HepG2 (cell line): ENCODE measurements around the gene POLA1. TPM values are rescaled to one million over a fixed set of nuclear protein-coding genes. Genes with fewer than 3 reads are reported as not detected.

Source experiments
- ATAC-seq: fragments of 200-7000 bp; cut with Tn5 transposase; 3 replicates; pipeline ENCODE4 v1.9.1; 2020; ENCODE audit warnings: mild to moderate bottlenecking, moderate library complexity
- Bru-seq: library from RNA; stranded (reverse); fragments of 400-500 nt; gene quantifications from one replicate; lab custom pipeline; 2021; lab: Mats Ljungman, UMichigan
- BruChase-seq, 2 experiments: library from RNA; stranded (reverse); fragments of 400-500 nt; gene quantifications; one replicate each; lab custom pipeline; 2021; lab: Mats Ljungman, UMichigan
- BruUV-seq: library from RNA; stranded (reverse); fragments of 400-500 nt; replicated peaks from 2 replicates; lab custom pipeline; 2021; lab: Mats Ljungman, UMichigan
- CTCF ChIA-PET: fragments of 300-600 bp; formaldehyde crosslinking; extraction: SDS; loops from one replicate; lab custom pipeline; 2021; ENCODE audit warnings: low total read pairs, inconsistent platforms, low intra/inter-chr PET ratio; lab: Yijun Ruan, JAX
- POLR2A ChIA-PET: fragments of 350-600 bp; sonication (Branson Sonifier 250); formaldehyde crosslinking; loops from one replicate; lab custom pipeline; 2020; ENCODE audit warnings: antibody characterized with exemption, inconsistent platforms; lab: Yijun Ruan, JAX
- DNase-seq: peaks from one replicate; pipeline ENCODE4 v3.0.0-alpha.2; 2015; ENCODE audit warnings: low spot score
- FAIRE-seq: peaks from 3 replicates; lab custom pipeline; 2011; peaks lifted over from hg19 to GRCh38; lab: Jason Lieb, UNC
- H2AFZ ChIP-seq: one replicate; pipeline ENCODE4 v1.6.1; 2011; ENCODE audit warnings: low read length, inconsistent platforms
- H3K27ac ChIP-seq: fragments of 300-600 bp; 3 replicates; pipeline ENCODE4 v1.8.0; 2011; ENCODE audit warnings: mixed run types, mild to moderate bottlenecking, mixed read lengths, low read length, inconsistent platforms; ENCODE audit not compliant: insufficient read depth; ENCODE audit errors: extremely low read length
- H3K27me3 ChIP-seq, 2 experiments: fragments of 200-600 bp in 1 of 2; 2 replicates in 1 of 2; 3 replicates in 1 of 2; pipeline versions ENCODE4 v1.6.0 to v1.8.0; 2011; ENCODE audit warnings: low read length in 2 of 2, mild to moderate bottlenecking in 2 of 2, moderate library complexity in 2 of 2, inconsistent platforms in 1 of 2; ENCODE audit not compliant: insufficient read depth in 2 of 2, control insufficient read depth in 1 of 2
- H3K36me3 ChIP-seq, 2 experiments: fragments of 200-600 bp in 1 of 2; replicated peaks in 1 of 2; 2 replicates in 1 of 2; 3 replicates in 1 of 2; pipeline versions ENCODE4 v1.5.1 to v1.8.0; 2011; ENCODE audit warnings: low read length in 2 of 2, inconsistent platforms in 1 of 2; ENCODE audit not compliant: insufficient read depth in 2 of 2, control insufficient read depth in 1 of 2
- H3K4me1 ChIP-seq: 2 replicates; pipeline ENCODE4 v1.5.1; 2012; ENCODE audit warnings: low read length, inconsistent platforms; ENCODE audit not compliant: insufficient read depth
- H3K4me2 ChIP-seq: 2 replicates; pipeline ENCODE4 v1.6.0; 2011; ENCODE audit warnings: low read depth, low read length, inconsistent platforms
- H3K4me3 ChIP-seq, 3 experiments: fragments of 200-600 bp in 1 of 3; sonication (generic), shearing (Covaris generic) in 1 of 3; replicated peaks in 1 of 3; 2 replicates each; pipeline ENCODE4 v1.5.1; 2011 to 2016; ENCODE audit warnings: low read length in 3 of 3, inconsistent platforms in 2 of 3, low read depth in 2 of 3, mild to moderate bottlenecking in 2 of 3, control low read depth in 1 of 3, mixed read lengths in 1 of 3; ENCODE audit not compliant: insufficient read depth in 1 of 3
- H3K79me2 ChIP-seq: one replicate; pipeline ENCODE4 v1.6.1; 2011; ENCODE audit warnings: low read length, inconsistent platforms; ENCODE audit not compliant: insufficient read depth
- H3K9ac ChIP-seq: 2 replicates; pipeline ENCODE4 v1.6.0; 2011; ENCODE audit warnings: mild to moderate bottlenecking, low read depth, low read length, inconsistent platforms; ENCODE audit not compliant: insufficient read depth
- H3K9me3 ChIP-seq: 2 replicates; pipeline ENCODE4 v1.5.1; 2012; ENCODE audit warnings: mild to moderate bottlenecking, low read length
- H4K20me1 ChIP-seq: 2 replicates; pipeline ENCODE4 v1.6.0; 2011; ENCODE audit warnings: inconsistent platforms, mild to moderate bottlenecking, low read length, moderate library complexity; ENCODE audit not compliant: insufficient read depth
- CERS6 ChIP-seq: sonication (generic); formaldehyde crosslinking; IDR thresholded peaks from 2 replicates; pipeline ENCODE4 v1.5.0; 2020; ENCODE audit warnings: missing genetic modification reagents
- DNMT3B ChIP-seq: conservative IDR thresholded peaks from 2 replicates; pipeline ENCODE4 v1.6.1; 2016; ENCODE audit warnings: missing biosample characterization, control low read depth
- EHMT2 ChIP-seq: fragments of 200-600 bp; sonication (generic); IDR thresholded peaks from 2 replicates; pipeline ENCODE4 v1.7.0; 2017; ENCODE audit warnings: antibody characterized with exemption, low read depth, low read length, borderline replicate concordance
- GABPB1 ChIP-seq: IDR thresholded peaks from 2 replicates; pipeline ENCODE4 v1.6.1; 2016; ENCODE audit warnings: mild to moderate bottlenecking, missing genetic modification reagents, moderate library complexity, missing compliant biosample characterization
- HIVEP1 ChIP-seq: sonication (generic); formaldehyde crosslinking; IDR thresholded peaks from 2 replicates; pipeline ENCODE4 v1.4.0; 2020; ENCODE audit warnings: mild to moderate bottlenecking, missing genetic modification reagents
- MYPOP ChIP-seq: sonication (generic); formaldehyde crosslinking; IDR thresholded peaks from 2 replicates; pipeline ENCODE4 v1.8.1; 2023; ENCODE audit warnings: mild to moderate bottlenecking, moderate library complexity, missing genetic modification reagents
- NR2F2 ChIP-seq: IDR thresholded peaks from 2 replicates; pipeline ENCODE4 v1.6.1; 2012; ENCODE audit warnings: low read depth, inconsistent platforms, borderline replicate concordance
- PBX2 ChIP-seq: IDR thresholded peaks from 2 replicates; pipeline ENCODE4 v1.6.1; 2016; ENCODE audit warnings: control low read depth
- POGZ ChIP-seq: sonication (generic); formaldehyde crosslinking; IDR thresholded peaks from 2 replicates; pipeline ENCODE4 v1.4.0; 2020; ENCODE audit warnings: mild to moderate bottlenecking, missing genetic modification reagents
- TEAD2 ChIP-seq: sonication (generic); formaldehyde crosslinking; IDR thresholded peaks from 2 replicates; pipeline ENCODE4 v1.9.0; 2021; ENCODE audit warnings: missing genetic modification reagents
- TFAP4 ChIP-seq: sonication (generic); IDR thresholded peaks from 2 replicates; pipeline ENCODE4 v1.6.1; 2016; ENCODE audit warnings: low read depth, borderline replicate concordance
- ZNF20 ChIP-seq: sonication (generic); formaldehyde crosslinking; IDR thresholded peaks from 2 replicates; pipeline ENCODE4 v1.4.0; 2020; ENCODE audit warnings: mild to moderate bottlenecking, moderate library complexity, missing genetic modification reagents
- ZNF441 ChIP-seq: sonication (generic); formaldehyde crosslinking; IDR thresholded peaks from 2 replicates; pipeline ENCODE4 v1.7.0; 2021; ENCODE audit warnings: missing genetic modification reagents, borderline replicate concordance
- ZNF850 ChIP-seq: sonication (generic); formaldehyde crosslinking; conservative IDR thresholded peaks from 2 replicates; pipeline ENCODE4 v1.9.0; 2021; ENCODE audit warnings: mild to moderate bottlenecking, missing genetic modification reagents
- WGBS: methylation state at CpG from one replicate; pipeline ENCODE4 v1.1.6; 2017; ENCODE audit warnings: low lambda C conversion rate; 5-methylcytosine and 5-hydroxymethylcytosine counted together
- in situ Hi-C: cut with HindIII; loops from 2 replicates; pipeline ENCODE4 v1.10.0; 2017; ENCODE audit warnings: low pct_unique_long_range_greater_than_20kb; ENCODE audit not compliant: extremely low pct_ligation_motif_present
- intact Hi-C: fragments of 100-400 bp; cut with micrococcal nuclease; formaldehyde crosslinking; loops from one replicate; pipeline ENCODE4 v1.10.0; 2022; ENCODE audit not compliant: unreplicated experiment
- long read RNA-seq, 2 experiments: library from RNA in 1 of 2; library from polyadenylated mRNA in 1 of 2; stranded (forward) in 1 of 2; unstranded in 1 of 2; transcript quantifications; one replicate each; pipeline ENCODE4 v2.0.0, GENCODE V29; 2019 to 2022
- polyA minus RNA-seq, 3 experiments: library from RNA; depleted of rRNA, polyadenylated mRNA; stranded (reverse); fragments of >200 nt; gene quantifications; 2 replicates each; pipeline ENCODE4 v1.2.3, GENCODE V29; 2011; ENCODE audit warnings: low replicate concordance in 1 of 3
- polyA plus RNA-seq, 8 experiments: library from polyadenylated mRNA; depleted of rRNA in 3 of 8; stranded (reverse) in 7 of 8; unstranded in 1 of 8; fragments of >200 nt; fragmentation: Illumina TruSeq in 4 of 8; extraction: Trizol in 4 of 8; gene quantifications; 2 replicates each; pipeline versions ENCODE4 v1.2.1 to v1.2.3, GENCODE V29; 2011 to 2016; ENCODE audit warnings: low read depth in 4 of 8, missing spikeins in 1 of 8, mixed read lengths in 1 of 8; ENCODE audit not compliant: insufficient read depth in 1 of 8
- total RNA-seq, 5 experiments: library from RNA; depleted of rRNA; stranded (reverse); fragments of >200 nt; fragmentation: Illumina TruSeq; extraction: Trizol; gene quantifications; 2 replicates each; pipeline ENCODE4 v1.2.3, GENCODE V29; 2016; ENCODE audit warnings: low read depth in 1 of 5

Gene POLA1
- 26.5 and 38.2 TPM in 2 replicates for total RNA-seq (2016; rRNA removed; fragmentation: Illumina TruSeq; extraction: Trizol)
- total RNA-seq (2016; cell fraction: cytosol; rRNA removed; fragmentation: Illumina TruSeq; extraction: Trizol; ENCODE audit: low read depth): 31.5 and 34.7 TPM in 2 replicates
- 26.6 and 35.6 TPM in 2 replicates for total RNA-seq (2016; cell fraction: insoluble cytoplasmic fraction; rRNA removed; fragmentation: Illumina TruSeq; extraction: Trizol)
- 16.9 and 21.3 TPM in 2 replicates for total RNA-seq (2016; cell fraction: membrane; rRNA removed; fragmentation: Illumina TruSeq; extraction: Trizol)
- total RNA-seq (2016; cell fraction: nucleus; rRNA removed; fragmentation: Illumina TruSeq; extraction: Trizol): 40.4 and 43.0 TPM in 2 replicates
- polyA plus RNA-seq (2011; rRNA removed): 2.1 and 3.3 TPM in 2 replicates
- polyA plus RNA-seq (2011; cell fraction: cytosol; rRNA removed): 1.9 and 2.2 TPM in 2 replicates
- 2.5 and 2.8 TPM in 2 replicates for polyA plus RNA-seq (2011; cell fraction: nucleus; rRNA removed)
- 3.7 and 5.9 TPM in 2 replicates for polyA plus RNA-seq (2012)
- 0.48 and 0.66 TPM in 2 replicates for polyA plus RNA-seq (2016; cell fraction: cytosol; fragmentation: Illumina TruSeq; extraction: Trizol; ENCODE audit: low read depth)
- polyA plus RNA-seq (2016; cell fraction: insoluble cytoplasmic fraction; fragmentation: Illumina TruSeq; extraction: Trizol; ENCODE audit: low read depth): 18.4 and 18.6 TPM in 2 replicates
- 1.7 and 1.9 TPM in 2 replicates for polyA plus RNA-seq (2016; cell fraction: membrane; fragmentation: Illumina TruSeq; extraction: Trizol; ENCODE audit: low read depth)
- 11.7 and 13.0 TPM in 2 replicates for polyA plus RNA-seq (2016; cell fraction: nucleus; fragmentation: Illumina TruSeq; extraction: Trizol; ENCODE audit: insufficient read depth, low read depth)
- 7.2 and 67.2 TPM in 2 replicates for polyA minus RNA-seq (2011; rRNA and poly(A)+ RNA removed; ENCODE audit: low replicate concordance)
- 4.5 and 5.7 TPM in 2 replicates for polyA minus RNA-seq (2011; cell fraction: cytosol; rRNA and poly(A)+ RNA removed)
- polyA minus RNA-seq (2011; cell fraction: nucleus; rRNA and poly(A)+ RNA removed): 19.8 and 21.9 TPM in 2 replicates
- percentile 60 among the genes with signal in this experiment for Bru-seq, nascent RNA
- percentile 59 among the genes with signal in this experiment for BruChase-seq, experiment 1, labeled RNA remaining after a 6-hour chase
- BruChase-seq, experiment 2, labeled RNA remaining after a 2-hour chase: percentile 66 among the genes with signal in this experiment
- long read RNA-seq, experiment 1, partial matches to known transcripts: 8 of 9 reads
- long read RNA-seq, experiment 1, other reads (novel, unspliced or antisense): 1 of 9 reads
- long read RNA-seq, experiment 2, full-length matches to known transcripts: 1 of 7 reads
- long read RNA-seq, experiment 2, partial matches to known transcripts: 1 of 7 reads
- long read RNA-seq, experiment 2, other reads (novel, unspliced or antisense): 5 of 7 reads

- Histone ChIP-seq H2AFZ (peak within 1 kb of the TSS; percentile 86), H3K4me3 (peak within 1 kb of the TSS; percentile 73 to 82 (median 79)), H3K4me2 (peak within 1 kb of the TSS; percentile 71), H3K79me2 (peaks cover 36% of the 10 kb centered on the region), H3K4me1 (peaks cover 35% of the 10 kb centered on the region), H4K20me1 (no peaks in the 10 kb centered on the region; the same call in 1 of the 2 replicates), H3K9ac (peak within 1 kb of the TSS; percentile 78), H3K36me3 (no peaks in the 10 kb centered on the region; a peak in 1 of 5 replicates), H3K9me3 (no peaks in the 10 kb centered on the region), H3K27ac (peak within 1 kb of the TSS; percentile 77), H3K27me3 (no peaks in the 10 kb centered on the region)
- peak; percentile 97 for ATAC-seq
- ChIA-PET POLR2A (interaction anchor here (0.7 to 2.1 kb wide), 2 partner anchors 17 to 21 kb away, joined by 3 to 6 read pairs; no protein-coding TSS in a partner anchor), CTCF (no interaction called here)
- DNase-seq: peak; percentile 92
- no TSS peak for BruUV-seq
- intact Hi-C loops (loop anchor here (2.0 kb wide), 1 partner anchor 21 kb away; no protein-coding TSS in a partner anchor), in situ Hi-C loops (no loop called here)
- 0% methylated on average over 3 of the region's 70 CpGs for WGBS
- FAIRE-seq: peak; percentile 85
- TF ChIP-seq ZNF20 (no peak), DNMT3B (CRISPR knock-in tag) (no peak), EHMT2 (no peak), MYPOP (peak; percentile 75; the same call in 1 of the 2 replicates), HIVEP1 (CRISPR knock-in tag) (no peak), TEAD2 (no peak), CERS6 (CRISPR knock-in tag) (no peak), PBX2 (CRISPR knock-in tag) (no peak), GABPB1 (CRISPR knock-in tag) (peak; percentile 96), ZNF441 (no peak), POGZ (CRISPR knock-in tag) (peak; percentile 49; the same call in 1 of the 2 replicates), ZNF850 (CRISPR knock-in tag) (no peak), NR2F2 (no peak), TFAP4 (no peak)
Observed at GRCh38 chrX:24693453-24694202, at the start of gene POLA1. POLA1 (plus strand) TSS chrX:24693918; CDS start chrX:24693962, 44 bp downstream.
